ENCODE measurements around the gene TUBA8. TPM values are rescaled to one million over a fixed set of nuclear protein-coding genes. Genes with fewer than 3 reads are reported as not detected.
A peak's percentile ranks its signal among the peaks of the same experiment; 100 is the strongest.

Gene TUBA8
- total RNA-seq, 3 donors from 2014 or later (not counting 1 experiment from before 2014, with no cell fraction given): 1.2 to 3.7 (median 2.3) TPM

DNA sequence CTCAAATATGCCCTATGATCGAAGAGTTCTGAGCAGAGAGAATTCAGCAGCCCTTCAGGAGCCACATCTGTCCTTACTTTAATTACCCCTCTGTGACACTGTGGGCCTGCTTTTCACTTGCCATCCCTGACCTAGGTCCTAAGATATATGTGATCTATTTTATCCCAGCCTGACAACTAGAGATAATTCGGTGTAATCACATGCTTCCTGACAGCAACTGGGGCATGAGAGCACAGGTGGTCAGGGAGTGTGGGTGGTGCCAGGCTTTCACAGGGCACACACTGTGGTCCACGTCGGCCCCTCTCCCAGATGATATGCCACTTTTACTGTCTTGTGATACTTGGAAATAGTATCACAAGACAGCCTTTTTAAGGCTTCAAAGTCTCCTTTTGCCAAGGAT is 3.9 kb downstream of the TUBA8 start:
- no peaks in the 10 kb centered on the region for H3K36me3 Mint-ChIP-seq
- H3K27me3 ChIP-seq (ENCODE audit: control insufficient read depth, insufficient read depth, low read length): peaks cover 6% of the 10 kb centered on the region
- H3K4me1 Mint-ChIP-seq: peaks cover 34 to 44% of the 10 kb centered on the region in 2 donors
- no peaks in the 10 kb centered on the region for H3K9me3 ChIP-seq (ENCODE audit: control insufficient read depth, insufficient read depth, low read length)
- intact Hi-C loops (cut with micrococcal nuclease): no loop called here
- peaks cover 59% of the 10 kb centered on the region for H3K4me1 ChIP-seq (ENCODE audit: control insufficient read depth, insufficient read depth, low read length)
- peak overlapping the region; percentile 17 to 75 for H3K27ac Mint-ChIP-seq
- no peaks in the 10 kb centered on the region for H3K36me3 ChIP-seq (ENCODE audit: control insufficient read depth, insufficient read depth, low read length)
- H3K27me3 Mint-ChIP-seq (ENCODE audit: low read depth in 2 of 2): peaks cover 8 to 13% of the 10 kb centered on the region in 2 donors
- H3K9me3 Mint-ChIP-seq: no peaks in the 10 kb centered on the region
- H3K4me3 ChIP-seq (ENCODE audit: low read length): no peak overlapping the region
- DNase-seq: no peak
- ATAC-seq: no peak
- 18% methylated on average over 4 of the region's 4 CpGs for WGBS (ENCODE audit: insufficient coverage)
- H3K4me3 Mint-ChIP-seq: peak overlapping the region; percentile 64
- TF ChIP-seq, protein P1, sequence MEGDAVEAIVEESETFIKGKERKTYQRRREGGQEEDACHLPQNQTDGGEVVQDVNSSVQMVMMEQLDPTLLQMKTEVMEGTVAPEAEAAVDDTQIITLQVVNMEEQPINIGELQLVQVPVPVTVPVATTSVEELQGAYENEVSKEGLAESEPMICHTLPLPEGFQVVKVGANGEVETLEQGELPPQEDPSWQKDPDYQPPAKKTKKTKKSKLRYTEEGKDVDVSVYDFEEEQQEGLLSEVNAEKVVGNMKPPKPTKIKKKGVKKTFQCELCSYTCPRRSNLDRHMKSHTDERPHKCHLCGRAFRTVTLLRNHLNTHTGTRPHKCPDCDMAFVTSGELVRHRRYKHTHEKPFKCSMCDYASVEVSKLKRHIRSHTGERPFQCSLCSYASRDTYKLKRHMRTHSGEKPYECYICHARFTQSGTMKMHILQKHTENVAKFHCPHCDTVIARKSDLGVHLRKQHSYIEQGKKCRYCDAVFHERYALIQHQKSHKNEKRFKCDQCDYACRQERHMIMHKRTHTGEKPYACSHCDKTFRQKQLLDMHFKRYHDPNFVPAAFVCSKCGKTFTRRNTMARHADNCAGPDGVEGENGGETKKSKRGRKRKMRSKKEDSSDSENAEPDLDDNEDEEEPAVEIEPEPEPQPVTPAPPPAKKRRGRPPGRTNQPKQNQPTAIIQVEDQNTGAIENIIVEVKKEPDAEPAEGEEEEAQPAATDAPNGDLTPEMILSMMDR (IDR thresholded peaks at IDR 0.05): no peak
- H3K27ac ChIP-seq (ENCODE audit: low read length): no peak overlapping the region

DNA sequence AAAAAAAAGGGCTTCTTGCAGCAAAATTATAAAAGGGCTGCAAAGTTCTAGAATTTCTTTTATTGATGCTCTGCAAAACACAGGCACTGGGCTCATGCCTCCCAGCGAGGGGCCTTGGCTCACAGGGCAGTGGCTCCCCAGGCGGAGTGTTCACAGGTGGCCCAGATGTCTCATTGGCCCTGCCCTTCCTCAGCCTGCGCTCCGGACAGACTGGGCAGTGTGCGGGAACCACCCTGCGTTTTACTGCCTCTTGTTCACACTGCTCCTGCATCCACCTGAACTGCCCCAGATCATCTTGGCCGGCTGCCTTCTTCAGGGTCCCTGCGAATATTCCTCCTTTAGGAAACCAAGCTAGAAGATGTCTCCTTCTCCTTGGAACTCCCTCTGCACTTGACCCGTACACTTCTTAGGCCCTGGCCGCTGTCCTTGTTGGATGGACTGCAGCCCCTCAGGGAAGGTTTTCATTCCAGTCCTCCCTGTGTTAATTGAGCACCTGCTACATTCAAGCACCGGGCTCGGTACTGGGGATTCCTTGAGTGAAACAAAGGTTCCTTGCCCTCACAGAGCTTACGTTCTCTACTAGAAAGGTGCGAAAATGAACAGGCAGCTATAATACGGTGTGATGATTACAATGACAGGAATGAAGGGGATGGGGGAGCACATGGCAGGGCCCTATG is 4.5 kb downstream of the TUBA8 start:
- no peak overlapping the region for H3K4me3 ChIP-seq (ENCODE audit: low read length)
- TF ChIP-seq, protein P1 (IDR thresholded peaks at IDR 0.05): no peak
- Mint-ChIP-seq H3K27ac (no peak overlapping the region), H3K9me3 (no peaks in the 10 kb centered on the region), H3K4me3 (no peak overlapping the region), H3K4me1 (peaks cover 34 to 43% of the 10 kb centered on the region in 2 donors), H3K27me3 (ENCODE audit: low read depth in 2 of 2) (peaks cover 2 to 7% of the 10 kb centered on the region in 2 donors), H3K36me3 (no peaks in the 10 kb centered on the region)
- peaks cover 6% of the 10 kb centered on the region for H3K27me3 ChIP-seq (ENCODE audit: control insufficient read depth, insufficient read depth, low read length)
- no peaks in the 10 kb centered on the region for H3K9me3 ChIP-seq (ENCODE audit: control insufficient read depth, insufficient read depth, low read length)
- no peak overlapping the region for H3K27ac ChIP-seq (ENCODE audit: low read length)
- peaks cover 58% of the 10 kb centered on the region for H3K4me1 ChIP-seq (ENCODE audit: control insufficient read depth, insufficient read depth, low read length)
- WGBS (ENCODE audit: insufficient coverage): 97% methylated on average over 15 of the region's 15 CpGs
- ATAC-seq: no peak
- H3K36me3 ChIP-seq (ENCODE audit: control insufficient read depth, insufficient read depth, low read length): no peaks in the 10 kb centered on the region
- intact Hi-C loops (cut with micrococcal nuclease): no loop called here
- DNase-seq: no peak

DNA sequence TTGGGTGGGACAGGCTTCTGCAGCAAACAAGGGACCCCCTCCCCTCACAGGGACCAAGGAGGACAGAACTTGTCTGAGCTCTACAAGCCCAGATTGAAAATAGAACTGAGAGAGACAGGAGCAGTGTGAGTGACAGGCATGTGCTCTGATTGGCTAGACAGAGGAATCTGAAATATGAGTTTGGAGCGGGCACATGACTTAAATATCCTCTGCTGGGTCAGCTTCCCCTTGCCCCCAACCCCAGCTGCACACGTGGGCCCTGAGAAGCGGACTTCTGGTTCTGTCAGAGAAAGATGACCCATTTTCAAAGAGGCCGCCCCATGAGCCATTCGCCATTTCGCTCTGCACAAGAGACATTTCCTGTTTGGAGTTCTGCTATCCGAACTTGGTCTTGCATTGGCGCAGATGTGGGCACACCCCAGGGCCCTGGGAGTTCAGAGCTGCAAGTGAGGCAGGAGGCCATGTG is 5.3 kb downstream of the TUBA8 start:
- Mint-ChIP-seq H3K27ac (no peak overlapping the region), H3K9me3 (no peaks in the 10 kb centered on the region), H3K4me1 (peaks cover 35 to 36% of the 10 kb centered on the region in 2 donors), H3K4me3 (no peak overlapping the region), H3K36me3 (no peaks in the 10 kb centered on the region), H3K27me3 (ENCODE audit: low read depth in 2 of 2) (peaks cover 0 to 2% of the 10 kb centered on the region in 2 donors)
- no peak overlapping the region for H3K4me3 ChIP-seq (ENCODE audit: low read length)
- H3K4me1 ChIP-seq (ENCODE audit: control insufficient read depth, insufficient read depth, low read length): peaks cover 53% of the 10 kb centered on the region
- H3K27ac ChIP-seq (ENCODE audit: low read length): no peak overlapping the region
- ATAC-seq (no peak), DNase-seq (no peak)
- no peaks in the 10 kb centered on the region for H3K9me3 ChIP-seq (ENCODE audit: control insufficient read depth, insufficient read depth, low read length)
- H3K27me3 ChIP-seq (ENCODE audit: control insufficient read depth, insufficient read depth, low read length): peaks cover 4% of the 10 kb centered on the region
- TF ChIP-seq, protein P1 (IDR thresholded peaks at IDR 0.05): no peak
- intact Hi-C loops (cut with micrococcal nuclease): no loop called here
- 71% methylated on average over 8 of the region's 8 CpGs for WGBS (ENCODE audit: insufficient coverage)
- no peaks in the 10 kb centered on the region for H3K36me3 ChIP-seq (ENCODE audit: control insufficient read depth, insufficient read depth, low read length)

DNA sequence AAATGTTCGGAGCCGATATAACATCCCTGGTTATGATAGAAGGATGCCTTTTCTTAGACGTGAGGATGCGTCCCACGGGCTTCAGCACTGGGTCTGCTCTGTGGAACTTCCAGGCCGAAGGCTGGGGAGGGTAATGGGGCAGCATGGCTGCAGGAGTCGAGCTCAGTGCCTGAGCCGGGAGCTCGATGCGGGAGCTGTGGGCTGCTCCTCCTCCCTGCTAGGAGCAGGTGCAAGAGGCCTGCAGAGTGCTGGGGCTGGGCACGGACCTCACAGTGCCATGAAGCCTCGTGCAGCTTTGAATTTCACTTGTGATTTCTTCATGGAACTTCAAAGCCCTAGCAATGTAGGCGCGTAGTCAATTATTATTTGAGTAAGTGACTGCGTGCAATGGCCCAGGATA is 6.0 kb downstream of the TUBA8 start:
- intact Hi-C loops (cut with micrococcal nuclease): no loop called here
- Histone ChIP-seq H3K4me3 (ENCODE audit: low read length) (no peak overlapping the region), H3K4me1 (ENCODE audit: control insufficient read depth, insufficient read depth, low read length) (peaks cover 46% of the 10 kb centered on the region), H3K9me3 (ENCODE audit: control insufficient read depth, insufficient read depth, low read length) (no peaks in the 10 kb centered on the region), H3K27me3 (ENCODE audit: control insufficient read depth, insufficient read depth, low read length) (no peaks in the 10 kb centered on the region), H3K36me3 (ENCODE audit: control insufficient read depth, insufficient read depth, low read length) (no peaks in the 10 kb centered on the region), H3K27ac (ENCODE audit: low read length) (no peak overlapping the region)
- Mint-ChIP-seq H3K4me3 (no peak overlapping the region), H3K27ac (no peak overlapping the region), H3K4me1 (peaks cover 32 to 35% of the 10 kb centered on the region in 2 donors), H3K36me3 (no peaks in the 10 kb centered on the region), H3K27me3 (ENCODE audit: low read depth in 2 of 2) (no peaks in the 10 kb centered on the region), H3K9me3 (no peaks in the 10 kb centered on the region)
- 92% methylated on average over 14 of the region's 15 CpGs for WGBS (ENCODE audit: insufficient coverage)
- ATAC-seq (no peak), DNase-seq (no peak)
- TF ChIP-seq, protein P1 (IDR thresholded peaks at IDR 0.05): no peak
